EH (cell line): Measurements from ENCODE around the gene FLYWCH1.

Experiments used
- DNase-seq: peaks from one replicate; pipeline ENCODE4 v3.0.0-alpha.2; 2015; ENCODE audit warnings: low read depth

The FLYWCH1 gene

DNA sequence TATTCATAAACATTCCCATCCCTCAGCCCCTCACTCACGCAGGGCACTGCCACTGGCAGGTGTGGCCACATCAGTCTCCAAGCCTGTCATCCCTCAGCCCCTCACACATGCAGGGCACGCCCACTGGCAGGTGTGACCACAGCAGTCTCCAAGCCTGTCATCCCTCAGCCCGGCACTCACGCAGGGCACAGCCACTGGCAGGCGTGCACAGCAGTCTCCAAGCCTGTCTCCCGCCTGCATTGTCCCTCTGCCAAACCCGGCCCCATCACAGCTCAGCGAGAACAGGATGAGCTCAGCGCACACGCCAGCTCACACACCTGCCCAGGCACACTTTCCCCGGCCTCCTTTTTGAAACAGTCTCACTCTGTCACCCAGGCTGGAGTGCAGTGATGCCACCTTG is 40.9 kb downstream of the FLYWCH1 start:
- DNase-seq = no peak

DNA sequence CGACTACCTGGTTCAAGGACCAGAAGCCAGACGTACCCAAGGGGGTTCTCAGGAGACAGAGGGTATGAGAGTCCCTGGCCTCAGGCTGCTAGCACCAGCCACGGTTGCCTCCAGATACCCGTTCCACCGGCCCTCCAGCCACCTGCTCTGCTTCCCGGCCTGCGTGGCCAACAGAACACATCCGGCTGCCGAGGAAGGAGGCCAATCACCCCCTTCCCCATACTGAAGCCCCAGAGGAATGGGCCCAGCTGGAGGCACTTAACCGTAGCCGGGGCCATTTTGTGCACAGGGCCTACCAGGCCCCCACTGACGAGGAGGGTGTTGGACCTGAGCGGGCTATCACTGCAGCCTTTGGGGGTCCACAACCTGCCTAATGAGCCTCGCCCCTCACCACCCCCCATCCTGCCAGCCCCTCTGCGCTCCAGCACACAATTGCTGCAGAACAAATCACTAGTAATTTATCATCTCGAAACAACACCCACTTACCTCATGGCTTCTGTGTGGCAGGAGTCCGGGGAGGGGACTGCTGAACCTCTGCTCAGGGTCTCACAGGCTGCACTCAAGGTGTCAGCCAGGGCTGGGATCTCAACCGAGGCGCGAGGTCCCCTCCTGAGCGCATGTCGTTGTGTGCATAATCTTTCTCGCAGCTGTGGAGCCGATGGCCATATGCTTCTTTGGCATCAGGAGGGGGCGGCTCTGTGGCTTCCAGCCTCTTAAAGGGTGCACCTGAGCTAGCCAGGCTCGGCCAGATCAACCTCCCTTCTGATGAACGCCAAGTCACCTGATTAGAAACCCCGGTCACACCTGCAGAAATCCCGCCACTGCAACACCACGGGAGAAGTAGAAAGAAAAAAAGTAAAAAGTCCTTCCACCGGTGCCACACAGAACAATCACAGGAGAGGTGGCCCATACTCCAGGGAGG is 42.2 kb downstream of the FLYWCH1 start:
- DNase-seq = no peak

DNA sequence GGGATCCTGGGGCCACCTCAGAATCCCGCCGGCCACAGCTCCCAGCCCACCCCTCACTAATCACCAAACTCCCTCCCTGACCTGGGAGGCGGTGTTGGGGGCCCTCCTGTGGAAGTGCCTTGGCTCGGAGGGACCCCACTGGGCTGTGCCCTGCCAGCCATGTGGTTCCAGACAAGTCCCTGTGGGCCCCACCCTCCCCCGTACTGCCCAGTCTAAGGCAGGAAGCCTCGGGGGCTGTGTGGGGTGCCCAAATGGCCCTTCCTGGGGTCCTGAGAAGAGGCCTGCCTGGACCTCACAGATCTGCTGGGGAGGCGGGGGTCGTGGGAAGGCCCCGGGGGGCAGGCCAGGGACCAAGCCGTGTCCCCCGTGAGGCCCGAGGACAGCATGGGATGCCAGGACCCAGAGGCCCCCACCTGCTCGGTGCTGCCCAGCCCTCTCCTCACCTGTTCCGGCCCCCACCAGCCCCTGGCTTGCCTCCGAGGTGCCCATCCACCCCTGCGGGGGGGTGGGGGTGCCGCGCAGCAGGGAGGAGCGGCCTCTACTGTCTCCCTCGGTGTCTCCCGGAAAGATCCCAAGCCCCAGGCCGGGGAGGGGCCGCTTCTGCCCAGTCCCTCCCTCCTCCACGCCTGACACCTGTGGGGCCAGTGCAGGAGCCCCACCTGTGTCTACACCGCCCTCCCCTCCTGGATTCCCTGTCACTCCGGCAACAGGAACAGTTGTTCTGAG is 43.1 kb downstream of the FLYWCH1 start:
- no peak for DNase-seq

DNA sequence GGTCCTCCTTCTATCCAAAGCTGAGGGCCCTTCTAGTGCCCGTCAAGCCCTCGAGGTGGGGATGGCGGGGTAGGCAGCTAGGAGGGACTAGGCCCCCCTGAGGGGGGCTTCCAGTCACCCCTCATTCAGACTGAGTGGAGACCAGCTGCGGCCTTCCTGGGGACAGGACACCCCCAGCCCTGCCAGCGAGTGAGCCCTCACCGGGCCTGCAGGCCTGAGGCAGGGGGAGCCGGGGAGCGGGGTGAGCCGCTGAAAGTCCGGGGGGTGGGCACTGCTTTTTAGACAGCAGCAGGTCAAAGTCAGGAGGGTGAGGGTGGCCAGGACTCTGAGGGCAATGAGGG is 43.7 kb downstream of the FLYWCH1 start:
- DNase-seq = no peak

DNA sequence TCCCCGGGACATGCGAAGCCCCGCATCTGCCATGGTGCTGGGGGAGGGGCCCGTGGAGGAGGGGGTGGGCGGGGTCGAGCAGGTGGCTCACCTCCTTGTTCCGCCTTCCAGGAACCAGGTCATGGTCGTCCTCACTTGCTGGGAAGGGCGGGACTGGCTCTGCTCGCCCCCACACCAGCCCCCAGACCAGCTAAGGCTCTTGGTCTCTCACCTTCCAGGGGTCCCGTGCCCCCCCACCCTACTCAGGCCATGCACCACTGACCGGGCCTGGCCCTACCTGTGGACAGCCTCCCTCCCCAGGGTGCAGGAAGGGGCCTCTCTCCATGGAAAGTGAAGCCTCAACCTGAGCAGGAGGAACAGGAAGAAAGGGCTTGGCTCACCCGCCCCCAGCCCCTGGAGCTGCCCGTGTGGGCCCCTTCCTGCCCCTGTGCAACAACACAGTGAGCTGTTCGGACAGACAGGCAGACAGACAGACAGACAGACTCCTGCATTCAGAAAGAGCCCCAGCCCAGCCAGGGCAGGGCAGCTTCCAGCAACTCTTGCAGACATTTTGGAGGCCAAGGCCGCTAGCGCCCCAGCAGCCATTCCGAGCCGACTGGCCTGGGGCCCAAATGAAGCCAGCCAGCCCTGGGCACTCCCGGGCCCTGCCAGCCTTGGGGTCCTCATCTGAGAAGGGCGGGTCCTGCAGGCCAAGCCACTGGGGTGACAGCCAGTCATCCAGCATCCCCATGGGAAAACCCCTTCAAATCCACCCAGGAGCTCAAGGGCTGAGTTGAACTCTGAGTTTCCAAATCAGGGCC is 44.2 kb downstream of the FLYWCH1 start:
- DNase-seq = no peak

DNA sequence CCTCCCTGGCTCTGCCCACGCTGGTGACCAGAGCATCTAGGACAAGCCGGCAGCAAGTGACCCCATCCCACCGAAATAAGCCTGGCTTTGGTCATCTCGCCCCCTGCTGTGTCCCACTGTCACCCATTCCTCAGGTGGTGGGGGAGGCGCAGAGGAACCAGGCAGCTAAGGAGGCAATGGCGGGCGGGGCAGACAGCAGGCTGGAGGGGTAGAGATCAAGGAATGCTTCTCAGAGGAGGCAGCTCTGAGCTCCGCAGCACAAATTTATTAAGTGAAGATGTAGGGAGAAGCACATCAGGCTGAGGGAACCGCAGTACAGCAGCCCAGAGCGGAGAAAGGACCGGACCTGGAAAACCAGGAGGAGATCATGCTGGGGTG is 44.8 kb downstream of the FLYWCH1 start:
- no peak for DNase-seq

DNA sequence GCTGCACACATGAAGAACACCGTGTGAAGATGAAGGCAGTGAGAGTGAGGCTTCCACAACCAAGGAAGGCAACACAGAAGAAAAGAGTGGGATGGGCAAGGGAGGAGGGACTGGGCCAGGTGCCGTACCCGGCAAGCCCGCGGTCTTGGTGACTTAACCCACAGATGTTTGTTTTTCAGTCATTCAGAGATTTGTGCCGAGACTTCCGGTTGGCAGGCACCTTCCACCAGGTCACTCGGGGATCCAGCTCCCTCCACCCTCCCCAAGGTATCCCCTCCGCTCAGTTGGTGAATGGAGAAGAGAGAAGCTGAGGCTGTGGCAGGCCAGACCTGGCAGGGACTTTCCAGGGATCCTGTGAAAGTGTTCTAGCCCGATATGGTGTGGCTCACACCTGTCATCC is 47.5 kb downstream of the FLYWCH1 start:
- DNase-seq = no peak

DNA sequence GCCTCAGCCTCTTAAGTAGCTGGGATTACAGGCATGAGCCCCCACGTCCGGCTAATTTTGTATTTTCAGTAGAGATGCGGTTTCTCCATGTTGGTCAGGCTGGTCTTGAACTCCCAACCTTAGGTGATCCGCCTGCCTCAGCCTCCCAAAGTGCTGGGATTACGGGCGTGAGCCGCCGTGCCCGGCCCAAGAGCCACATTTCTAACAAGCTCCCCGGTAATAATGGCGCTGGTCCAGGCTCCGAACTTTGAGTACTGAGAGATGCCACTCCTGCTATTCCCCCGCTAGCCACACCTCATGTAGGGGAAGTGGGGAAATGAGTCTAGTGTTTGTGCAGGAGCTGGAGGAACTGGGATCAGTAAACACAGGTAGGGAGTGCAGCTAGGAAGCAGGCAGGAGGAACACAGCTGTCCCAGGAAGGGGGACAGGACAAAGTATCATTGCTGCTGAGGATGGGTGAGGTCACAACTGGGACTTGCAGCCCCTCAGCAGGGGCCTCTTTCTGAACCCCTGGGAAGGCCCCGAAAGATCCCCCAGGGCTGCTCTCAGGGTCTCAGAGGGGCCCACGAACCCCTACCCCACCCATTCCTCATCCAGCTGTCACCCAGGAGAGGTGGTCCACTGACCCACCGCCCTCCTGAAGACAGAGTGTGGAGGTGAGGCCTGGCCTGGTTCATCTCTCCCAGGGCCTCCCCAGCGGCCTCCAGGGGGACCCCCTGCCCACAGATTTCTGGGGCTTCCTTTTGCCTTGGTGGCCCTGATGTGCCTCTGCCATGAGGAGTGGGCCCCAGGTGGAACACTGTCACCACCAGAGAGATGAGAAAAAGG is 48.7 kb downstream of the FLYWCH1 start:
- no peak for DNase-seq

DNA sequence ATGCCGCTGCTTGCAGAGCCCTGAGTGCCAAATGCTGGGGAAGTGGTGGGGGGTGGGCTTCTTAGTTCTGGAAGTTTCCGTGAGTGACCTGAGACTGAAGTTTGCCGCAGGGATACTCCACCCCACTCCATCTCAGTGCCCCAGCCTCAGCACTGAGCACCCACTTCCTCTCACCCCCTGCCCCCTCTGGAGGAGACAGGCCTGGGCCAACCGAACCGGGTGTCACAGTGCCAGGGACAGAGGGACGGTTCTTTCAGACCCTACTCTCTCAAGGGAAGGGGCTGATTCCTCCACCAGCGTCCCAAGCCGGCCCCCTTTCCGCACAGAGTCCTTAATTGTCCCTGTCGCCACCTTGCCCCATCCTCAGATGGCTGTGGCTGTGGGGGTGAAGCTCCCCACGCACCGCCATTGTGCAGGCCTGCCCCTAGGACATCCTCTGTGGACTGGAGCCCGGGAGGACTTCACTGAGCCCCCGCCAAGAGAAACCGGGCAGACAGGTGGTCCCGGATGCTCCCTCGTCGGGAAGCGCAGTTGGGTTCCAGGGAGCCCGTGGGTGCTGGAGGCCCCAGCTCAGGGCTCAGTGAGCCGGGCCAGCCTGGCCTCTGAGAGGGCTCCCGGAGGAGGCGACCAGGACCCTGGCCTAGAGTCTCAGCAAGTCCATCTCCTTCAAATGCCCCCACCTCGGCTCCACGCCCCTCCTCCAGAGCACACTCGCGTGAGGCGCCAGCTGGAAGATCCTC is 50.8 kb downstream of the FLYWCH1 start:
- no peak for DNase-seq

DNA sequence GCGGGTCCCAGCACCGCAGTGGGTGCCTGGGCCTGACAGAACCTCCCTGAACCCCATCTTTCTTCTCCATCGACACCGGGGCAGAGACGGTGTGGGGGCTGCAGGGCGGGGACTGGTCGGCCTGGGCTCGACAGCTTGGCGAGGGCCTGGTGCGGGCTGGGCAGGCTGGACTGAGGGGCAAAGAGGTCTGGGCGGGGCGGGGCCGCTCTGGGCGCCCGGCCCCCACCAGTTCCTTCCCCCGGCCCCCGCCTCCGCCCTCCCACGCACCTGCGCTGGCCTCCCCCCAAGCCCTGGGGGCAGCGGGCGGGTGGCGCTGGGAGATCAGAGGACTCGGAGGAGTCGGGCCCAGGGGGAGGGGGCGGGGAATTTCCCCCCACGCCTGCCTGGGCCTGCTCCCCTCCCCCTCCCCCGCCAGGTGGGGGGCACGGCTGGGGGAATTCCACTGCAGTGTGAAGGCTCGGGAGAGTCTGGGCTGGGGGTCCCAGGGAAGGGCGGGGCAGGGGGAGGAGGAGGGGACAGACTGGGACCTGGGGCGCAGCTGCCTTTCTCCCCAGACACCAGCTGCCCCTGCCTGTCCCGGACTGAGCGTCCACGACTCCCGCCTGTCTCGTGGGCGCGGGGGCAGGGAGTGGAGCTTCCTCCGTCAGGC is 51.5 kb downstream of the FLYWCH1 start:
- no peak for DNase-seq

DNA sequence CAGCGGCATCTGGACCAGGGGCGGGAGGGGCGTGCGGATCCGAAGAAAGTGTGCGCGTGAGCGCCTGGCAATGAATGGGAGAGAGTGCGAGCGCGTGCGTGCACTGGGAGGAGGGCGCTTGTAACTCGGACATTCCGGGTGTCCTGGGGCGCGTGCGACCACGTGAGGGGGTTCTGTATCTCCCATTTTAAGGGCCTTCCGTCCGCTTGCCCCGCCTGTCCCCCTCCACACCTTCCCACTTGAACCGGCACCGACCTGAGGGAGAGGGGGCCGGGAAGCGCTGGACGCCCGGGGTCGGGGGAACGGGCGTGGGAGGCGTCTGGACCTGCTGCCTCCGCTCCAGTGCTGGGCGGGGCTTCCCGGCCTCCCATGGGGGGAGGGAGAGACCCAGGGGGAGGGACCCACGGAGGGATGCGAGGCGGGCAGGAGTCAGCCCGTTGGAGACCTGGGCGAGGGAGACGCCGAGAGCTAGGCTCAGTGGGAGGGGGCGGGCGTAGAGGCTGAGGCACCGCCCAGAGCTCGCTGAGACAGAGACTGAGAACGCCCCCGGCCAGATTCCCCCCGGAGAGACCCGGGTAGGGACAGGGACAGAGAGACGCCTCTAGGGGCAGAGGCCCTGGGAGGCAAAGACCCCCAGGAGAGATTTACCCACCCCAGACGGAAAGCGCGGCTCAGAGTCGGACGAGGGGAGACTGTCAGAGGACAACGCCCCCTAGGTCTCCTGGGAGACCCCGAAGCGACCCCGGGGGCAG is 52.2 kb downstream of the FLYWCH1 start, which contains the start of gene KREMEN2:
Gene KREMEN2 (plus strand): TSS at position 553 of the 752 bp plus-strand sequence. CDS start 246 bp downstream, outside the sequence.
- peak; percentile 24 for DNase-seq

DNA sequence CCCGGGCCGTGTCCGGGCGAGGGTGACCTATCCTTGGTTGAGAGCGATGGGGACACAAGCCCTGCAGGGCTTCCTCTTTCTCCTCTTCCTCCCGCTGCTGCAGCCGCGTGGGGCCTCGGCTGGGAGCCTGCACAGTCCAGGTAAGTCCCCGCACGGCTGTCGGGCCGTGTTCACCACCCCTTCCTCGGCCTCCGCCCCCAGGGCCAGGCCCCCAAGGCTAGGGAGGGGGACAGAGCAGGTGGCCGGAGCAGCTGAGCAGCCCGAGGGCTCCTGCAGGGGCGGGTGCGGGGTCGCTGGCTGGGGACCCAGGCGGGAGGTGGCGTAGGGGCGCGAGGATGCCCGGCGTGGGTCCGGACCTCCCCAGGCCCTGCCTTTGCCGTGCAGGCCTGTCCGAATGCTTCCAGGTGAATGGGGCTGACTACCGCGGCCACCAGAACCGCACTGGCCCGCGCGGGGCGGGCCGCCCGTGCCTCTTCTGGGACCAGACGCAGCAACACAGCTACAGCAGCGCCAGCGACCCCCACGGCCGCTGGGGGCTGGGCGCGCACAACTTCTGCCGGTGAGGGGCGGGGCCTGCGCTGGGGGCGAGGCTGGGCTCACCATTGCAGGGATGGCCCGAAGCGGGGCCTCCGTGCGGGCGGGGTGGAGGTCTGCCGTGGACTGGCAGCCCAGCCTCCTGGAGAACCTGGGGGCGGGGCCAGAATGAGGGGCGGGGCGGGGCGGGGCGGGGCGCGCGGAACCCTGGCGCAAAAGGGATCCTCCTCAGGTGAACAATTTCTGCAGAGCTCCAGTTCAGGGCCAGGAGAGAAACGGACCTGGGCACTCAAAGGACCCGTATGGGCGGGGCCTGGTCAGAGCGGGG is 53.0 kb downstream of the FLYWCH1 start:
- peak; percentile 27 for DNase-seq

DNA sequence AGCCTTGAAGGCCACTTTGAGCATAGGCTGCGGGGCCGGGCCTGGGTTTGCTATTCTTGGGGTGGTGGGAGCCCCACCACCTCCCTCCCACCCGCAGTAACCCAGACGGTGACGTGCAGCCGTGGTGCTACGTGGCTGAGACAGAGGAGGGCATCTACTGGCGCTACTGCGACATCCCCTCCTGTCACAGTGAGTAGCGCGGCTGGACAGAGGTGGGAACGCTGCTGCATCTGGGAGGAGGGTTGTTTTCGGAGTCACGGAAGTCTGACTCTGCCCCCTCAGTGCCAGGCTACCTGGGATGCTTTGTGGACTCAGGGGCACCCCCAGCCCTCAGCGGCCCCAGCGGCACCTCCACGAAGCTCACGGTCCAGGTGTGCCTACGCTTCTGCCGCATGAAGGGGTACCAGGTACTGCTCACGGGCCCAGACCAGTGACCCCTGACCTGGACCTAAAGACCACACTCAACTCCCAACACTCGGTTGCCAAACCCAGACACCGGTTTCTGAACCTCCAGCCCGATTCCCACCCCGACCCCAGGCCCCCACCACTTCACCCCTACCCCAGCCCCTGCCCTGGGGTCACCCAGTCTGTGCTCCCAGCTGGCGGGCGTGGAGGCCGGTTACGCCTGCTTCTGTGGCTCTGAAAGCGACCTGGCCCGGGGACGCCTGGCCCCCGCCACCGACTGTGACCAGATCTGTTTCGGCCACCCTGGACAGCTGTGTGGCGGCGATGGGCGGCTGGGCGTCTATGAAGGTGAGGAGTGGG is 54.5 kb downstream of the FLYWCH1 start:
- DNase-seq = no peak

DNA sequence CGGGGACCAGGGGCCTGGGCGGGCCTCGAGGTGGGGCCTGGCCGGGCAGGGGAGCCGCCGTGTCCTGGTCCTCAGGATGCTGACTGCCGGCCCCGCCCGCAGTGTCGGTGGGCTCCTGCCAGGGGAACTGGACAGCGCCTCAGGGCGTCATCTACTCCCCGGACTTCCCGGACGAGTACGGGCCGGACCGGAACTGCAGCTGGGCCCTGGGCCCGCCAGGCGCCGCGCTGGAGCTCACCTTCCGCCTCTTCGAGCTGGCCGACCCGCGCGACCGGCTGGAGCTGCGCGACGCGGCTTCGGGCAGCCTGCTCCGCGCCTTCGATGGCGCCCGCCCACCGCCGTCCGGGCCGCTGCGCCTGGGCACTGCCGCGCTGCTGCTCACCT is 55.1 kb downstream of the FLYWCH1 start:
- no peak for DNase-seq

DNA sequence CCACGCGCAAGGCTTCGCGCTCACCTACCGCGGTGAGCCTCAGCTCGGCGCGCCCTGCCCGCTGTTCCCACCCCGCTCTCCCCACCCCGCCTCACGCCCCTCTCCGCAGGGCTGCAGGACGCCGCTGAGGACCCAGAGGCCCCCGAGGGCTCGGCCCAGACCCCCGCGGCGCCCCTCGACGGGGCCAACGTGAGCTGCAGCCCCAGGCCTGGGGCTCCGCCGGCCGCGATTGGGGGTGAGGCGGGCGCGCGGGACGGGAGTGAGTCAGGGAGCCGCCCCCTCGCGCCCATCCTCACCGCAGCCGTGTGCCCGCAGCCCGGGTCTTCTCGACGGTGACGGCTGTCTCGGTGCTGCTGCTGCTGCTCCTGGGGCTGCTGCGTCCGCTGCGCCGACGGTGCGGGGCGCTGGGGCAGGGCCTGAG is 55.5 kb downstream of the FLYWCH1 start:
- no peak for DNase-seq

DNA sequence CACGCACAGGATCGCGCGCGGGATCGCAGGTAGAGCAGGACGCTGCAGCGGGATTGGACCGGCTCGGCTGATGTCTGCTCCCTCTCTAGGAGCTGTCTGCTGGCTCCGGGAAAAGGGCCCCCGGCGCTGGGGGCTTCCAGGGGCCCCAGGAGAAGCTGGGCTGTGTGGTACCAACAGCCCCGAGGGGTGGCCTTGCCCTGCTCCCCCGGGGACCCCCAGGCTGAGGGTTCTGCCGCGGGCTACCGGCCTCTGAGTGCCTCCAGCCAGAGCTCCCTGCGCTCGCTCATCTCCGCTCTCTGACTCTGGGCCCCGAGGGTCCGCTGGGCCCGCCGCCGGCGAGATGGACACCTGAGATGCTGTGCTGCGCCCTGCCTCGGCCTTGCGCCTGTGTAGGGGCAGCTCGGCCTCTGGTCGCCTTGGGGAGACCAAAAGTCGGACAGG is 56.0 kb downstream of the FLYWCH1 start:
- DNase-seq = no peak

DNA sequence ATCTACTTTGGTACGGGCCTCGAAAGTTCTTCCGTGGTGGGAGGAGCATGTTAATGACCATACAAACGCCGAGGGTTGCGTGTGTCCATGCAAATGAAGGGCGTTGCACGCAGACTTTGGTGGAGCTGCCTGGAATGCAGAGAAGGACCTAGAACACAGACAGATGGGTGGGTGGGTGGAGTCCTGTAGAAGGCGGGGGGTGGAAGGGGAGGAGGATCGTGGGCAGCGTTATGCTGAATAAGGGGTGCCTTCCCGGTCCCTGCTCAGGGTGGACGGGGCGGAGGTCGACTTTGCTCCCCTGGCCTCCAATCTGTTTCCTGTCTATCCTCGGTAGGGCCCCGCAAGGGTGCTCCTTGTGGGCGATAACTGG is 56.6 kb downstream of the FLYWCH1 start:
- DNase-seq = no peak
